Uterus (tissue), 2 donors: Measurements from ENCODE around the gene ISLR.

Source experiments
- POLR2A ChIP-seq, 2 donors: fragments of 450-650 bp; IDR thresholded peaks; one replicate each; pipeline ENCODE4 v1.6.1; 2016; ENCODE audit warnings: antibody characterized with exemption in 2 of 2, mild to moderate bottlenecking in 1 of 2, moderate library complexity in 1 of 2
- TF ChIP-seq, protein P1 (sequence below), 4 experiments: fragments of 200-600 bp in 2 of 4; fragments of 450-650 bp in 2 of 4; sonication (generic) in 2 of 4; IDR thresholded peaks; one replicate each; pipeline ENCODE4 v1.5.1; 2016 to 2019; ENCODE audit warnings: antibody characterized with exemption in 4 of 4, mild to moderate bottlenecking in 2 of 4, moderate library complexity in 1 of 4

DNA sequence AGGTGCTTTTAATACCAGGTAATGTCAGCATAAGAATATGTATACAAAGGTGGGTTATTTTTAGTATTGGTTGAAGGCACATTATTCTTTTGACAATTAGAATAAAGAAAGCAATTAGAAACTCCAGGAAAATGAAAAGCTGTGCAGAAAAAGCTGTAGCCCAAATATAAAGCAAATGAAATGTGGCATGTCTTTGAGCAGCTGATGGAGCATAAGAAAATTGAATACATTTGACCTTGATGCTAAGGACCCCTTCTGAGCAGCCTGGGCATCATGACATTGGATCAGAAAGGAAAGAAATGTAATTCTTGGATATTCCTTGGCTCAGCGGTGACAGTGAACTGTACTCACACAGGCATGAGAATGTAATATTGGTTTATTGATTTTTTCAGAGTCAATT, 8.0 kb upstream of the ISLR start:
- TF ChIP-seq, protein P1, sequence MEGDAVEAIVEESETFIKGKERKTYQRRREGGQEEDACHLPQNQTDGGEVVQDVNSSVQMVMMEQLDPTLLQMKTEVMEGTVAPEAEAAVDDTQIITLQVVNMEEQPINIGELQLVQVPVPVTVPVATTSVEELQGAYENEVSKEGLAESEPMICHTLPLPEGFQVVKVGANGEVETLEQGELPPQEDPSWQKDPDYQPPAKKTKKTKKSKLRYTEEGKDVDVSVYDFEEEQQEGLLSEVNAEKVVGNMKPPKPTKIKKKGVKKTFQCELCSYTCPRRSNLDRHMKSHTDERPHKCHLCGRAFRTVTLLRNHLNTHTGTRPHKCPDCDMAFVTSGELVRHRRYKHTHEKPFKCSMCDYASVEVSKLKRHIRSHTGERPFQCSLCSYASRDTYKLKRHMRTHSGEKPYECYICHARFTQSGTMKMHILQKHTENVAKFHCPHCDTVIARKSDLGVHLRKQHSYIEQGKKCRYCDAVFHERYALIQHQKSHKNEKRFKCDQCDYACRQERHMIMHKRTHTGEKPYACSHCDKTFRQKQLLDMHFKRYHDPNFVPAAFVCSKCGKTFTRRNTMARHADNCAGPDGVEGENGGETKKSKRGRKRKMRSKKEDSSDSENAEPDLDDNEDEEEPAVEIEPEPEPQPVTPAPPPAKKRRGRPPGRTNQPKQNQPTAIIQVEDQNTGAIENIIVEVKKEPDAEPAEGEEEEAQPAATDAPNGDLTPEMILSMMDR (IDR thresholded peaks at IDR 0.05), result no peak
- no peak for TF ChIP-seq POLR2A (IDR thresholded peaks at IDR 0.05)
